ENCODE data around the gene TEAD1.

TEAD1 gene

GRCh38 chr11:12727563-12728211 lies 53.5 kb downstream of the TEAD1 start:
- H3K4me3 ChIP-seq (ENCODE audit: severe bottlenecking) = no peak overlapping the region
- no peak for TF ChIP-seq CTCF (IDR thresholded peaks at IDR 0.05; ENCODE audit: poor library complexity, severe bottlenecking)
- H3K36me3 ChIP-seq (ENCODE audit: low read depth) = no peaks in the 10 kb centered on the region
- ATAC-seq (ENCODE audit: low read depth) (no peak), DNase-seq (ENCODE audit: low spot score) (no peak)
- H3K27me3 ChIP-seq (ENCODE audit: insufficient read depth, poor library complexity, severe bottlenecking) = no peaks in the 10 kb centered on the region
- peaks cover 39% of the 10 kb centered on the region for H3K4me1 ChIP-seq (ENCODE audit: insufficient read depth, poor library complexity, severe bottlenecking)
- H3K27ac ChIP-seq (ENCODE audit: poor library complexity, severe bottlenecking) = no peak overlapping the region
- no peaks in the 10 kb centered on the region for H3K9me3 ChIP-seq (ENCODE audit: severe bottlenecking)

GRCh38 chr11:12728417-12728816 lies 54.2 kb downstream of the TEAD1 start:
- TF ChIP-seq CTCF (IDR thresholded peaks at IDR 0.05; ENCODE audit: poor library complexity, severe bottlenecking) = no peak
- H3K4me3 ChIP-seq (ENCODE audit: severe bottlenecking) = no peak overlapping the region
- no peak overlapping the region for H3K27ac ChIP-seq (ENCODE audit: poor library complexity, severe bottlenecking)
- no peak for DNase-seq (ENCODE audit: low spot score)
- no peaks in the 10 kb centered on the region for H3K36me3 ChIP-seq (ENCODE audit: low read depth)
- no peak for ATAC-seq (ENCODE audit: low read depth)
- no peaks in the 10 kb centered on the region for H3K9me3 ChIP-seq (ENCODE audit: severe bottlenecking)
- H3K27me3 ChIP-seq (ENCODE audit: insufficient read depth, poor library complexity, severe bottlenecking) = no peaks in the 10 kb centered on the region
- H3K4me1 ChIP-seq (ENCODE audit: insufficient read depth, poor library complexity, severe bottlenecking) = peaks cover 32% of the 10 kb centered on the region

GRCh38 chr11:12729941-12730340 lies 55.7 kb downstream of the TEAD1 start:
- Histone ChIP-seq H3K9me3 (ENCODE audit: severe bottlenecking) (no peaks in the 10 kb centered on the region), H3K27me3 (ENCODE audit: insufficient read depth, poor library complexity, severe bottlenecking) (no peaks in the 10 kb centered on the region), H3K36me3 (ENCODE audit: low read depth) (no peaks in the 10 kb centered on the region), H3K27ac (ENCODE audit: poor library complexity, severe bottlenecking) (no peak overlapping the region), H3K4me1 (ENCODE audit: insufficient read depth, poor library complexity, severe bottlenecking) (peaks cover 20% of the 10 kb centered on the region), H3K4me3 (ENCODE audit: severe bottlenecking) (no peak overlapping the region)
- DNase-seq (ENCODE audit: low spot score) (no peak), ATAC-seq (ENCODE audit: low read depth) (no peak)
- TF ChIP-seq CTCF (IDR thresholded peaks at IDR 0.05; ENCODE audit: poor library complexity, severe bottlenecking) = no peak

- H3K27ac ChIP-seq (ENCODE audit: poor library complexity, severe bottlenecking) = no peak overlapping the region
- no peak overlapping the region for H3K4me3 ChIP-seq (ENCODE audit: severe bottlenecking)
- H3K36me3 ChIP-seq (ENCODE audit: low read depth) = no peaks in the 10 kb centered on the region
- H3K27me3 ChIP-seq (ENCODE audit: insufficient read depth, poor library complexity, severe bottlenecking) = no peaks in the 10 kb centered on the region
- DNase-seq (ENCODE audit: low spot score) (no peak), ATAC-seq (ENCODE audit: low read depth) (no peak; the same call in 2 of the 3 replicates)
- no peak for TF ChIP-seq CTCF (IDR thresholded peaks at IDR 0.05; ENCODE audit: poor library complexity, severe bottlenecking)
- peaks cover under 1% of the 10 kb centered on the region for H3K4me1 ChIP-seq (ENCODE audit: insufficient read depth, poor library complexity, severe bottlenecking)
- no peaks in the 10 kb centered on the region for H3K9me3 ChIP-seq (ENCODE audit: severe bottlenecking)
Observed at GRCh38 chr11:12731841-12732336, 57.7 kb downstream of the TEAD1 start.

- no peak for TF ChIP-seq CTCF (IDR thresholded peaks at IDR 0.05; ENCODE audit: poor library complexity, severe bottlenecking)
- Histone ChIP-seq H3K4me3 (ENCODE audit: severe bottlenecking) (no peak overlapping the region), H3K27me3 (ENCODE audit: insufficient read depth, poor library complexity, severe bottlenecking) (no peaks in the 10 kb centered on the region), H3K9me3 (ENCODE audit: severe bottlenecking) (no peaks in the 10 kb centered on the region), H3K36me3 (ENCODE audit: low read depth) (no peaks in the 10 kb centered on the region), H3K27ac (ENCODE audit: poor library complexity, severe bottlenecking) (no peak overlapping the region), H3K4me1 (ENCODE audit: insufficient read depth, poor library complexity, severe bottlenecking) (no peaks in the 10 kb centered on the region)
- ATAC-seq (ENCODE audit: low read depth) (no peak; the same call in 2 of the 3 replicates), DNase-seq (ENCODE audit: low spot score) (no peak)
Observed at GRCh38 chr11:12733091-12733490, 58.9 kb downstream of the TEAD1 start.
